Activated naive CD4-positive, alpha-beta T cell treated with anti-CD3 and anti-CD28 coated beads for 36 hours (primary cell): ENCODE data around the gene FGF12. TPM values are rescaled to one million over a fixed set of nuclear protein-coding genes. Genes with fewer than 3 reads are reported as not detected.

Experiments used
- CTCF ChIA-PET: fragments of 350-600 bp; sonication (Branson Sonifier 250); formaldehyde crosslinking; loops from one replicate; lab custom pipeline; 2021; ENCODE audit warnings: antibody characterized with exemption; lab: Charles Lee
- DNase-seq: peaks from one replicate; pipeline ENCODE4 v3.0.0-alpha.2; 2020
- H3K27ac Mint-ChIP-seq: one replicate; pipeline ENCODE4 v1.8.0; 2021; ENCODE audit warnings: mild to moderate bottlenecking, mixed read lengths
- H3K27me3 Mint-ChIP-seq: one replicate; pipeline ENCODE4 v1.8.0; 2021; ENCODE audit warnings: low read depth, mixed read lengths
- H3K36me3 Mint-ChIP-seq: one replicate; pipeline ENCODE4 v1.8.0; 2021; ENCODE audit warnings: low read depth, mixed read lengths
- H3K4me1 Mint-ChIP-seq: one replicate; pipeline ENCODE4 v1.8.0; 2021; ENCODE audit warnings: low read depth, mixed read lengths
- H3K4me3 Mint-ChIP-seq: one replicate; pipeline ENCODE4 v1.8.0; 2021; ENCODE audit warnings: mild to moderate bottlenecking, moderate library complexity, mixed read lengths
- H3K9me3 Mint-ChIP-seq: one replicate; pipeline ENCODE4 v1.8.0; 2021; ENCODE audit warnings: mixed read lengths
- intact Hi-C: fragments of 100-400 bp; cut with micrococcal nuclease; formaldehyde crosslinking; loops from one replicate; pipeline ENCODE4 v1.15.1; 2023
- total RNA-seq, 2 experiments: library from RNA; stranded (reverse); gene quantifications; one replicate each; pipeline ENCODE4 v1.2.3, GENCODE V29; 2021

The FGF12 gene
- total RNA-seq, 2 experiments from 2014 or later = not detected

DNA sequence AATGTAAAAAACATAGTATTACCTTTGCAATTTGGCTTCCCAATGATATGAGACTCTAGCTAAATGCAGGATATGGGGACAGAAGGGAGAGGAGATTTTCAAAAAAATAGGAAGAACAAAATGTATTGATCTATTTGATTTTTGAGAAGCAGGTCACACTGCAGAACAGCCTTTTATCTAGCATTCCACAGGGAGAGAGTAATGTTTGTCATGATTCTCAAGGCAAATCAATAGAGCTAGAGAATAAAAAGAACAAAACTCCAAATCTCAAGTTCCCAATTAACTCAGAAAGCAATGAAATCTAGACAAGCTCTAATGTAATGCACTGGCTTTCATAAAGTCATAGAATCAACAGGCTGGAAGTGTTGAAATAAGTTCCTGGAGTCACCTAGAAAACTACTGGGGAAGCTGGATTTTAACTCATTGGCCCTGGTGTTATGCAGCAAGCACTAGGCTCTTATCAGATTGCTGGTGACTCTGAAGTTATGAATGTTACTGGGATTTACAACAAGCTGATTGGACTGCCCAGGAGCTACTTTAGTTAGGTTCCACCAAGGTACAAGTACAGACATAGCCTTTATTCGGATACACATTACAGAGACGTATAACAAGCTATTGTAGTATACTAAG is 442.8 kb downstream of the FGF12 start:
- Mint-ChIP-seq H3K36me3 (no peaks in the 10 kb centered on the region), H3K4me1 (no peaks in the 10 kb centered on the region), H3K4me3 (no peak overlapping the region), H3K9me3 (no peaks in the 10 kb centered on the region), H3K27ac (no peak overlapping the region), H3K27me3 (no peaks in the 10 kb centered on the region)
- intact Hi-C loops = no loop called here
- no peak for DNase-seq
- CTCF ChIA-PET = no interaction called here

DNA sequence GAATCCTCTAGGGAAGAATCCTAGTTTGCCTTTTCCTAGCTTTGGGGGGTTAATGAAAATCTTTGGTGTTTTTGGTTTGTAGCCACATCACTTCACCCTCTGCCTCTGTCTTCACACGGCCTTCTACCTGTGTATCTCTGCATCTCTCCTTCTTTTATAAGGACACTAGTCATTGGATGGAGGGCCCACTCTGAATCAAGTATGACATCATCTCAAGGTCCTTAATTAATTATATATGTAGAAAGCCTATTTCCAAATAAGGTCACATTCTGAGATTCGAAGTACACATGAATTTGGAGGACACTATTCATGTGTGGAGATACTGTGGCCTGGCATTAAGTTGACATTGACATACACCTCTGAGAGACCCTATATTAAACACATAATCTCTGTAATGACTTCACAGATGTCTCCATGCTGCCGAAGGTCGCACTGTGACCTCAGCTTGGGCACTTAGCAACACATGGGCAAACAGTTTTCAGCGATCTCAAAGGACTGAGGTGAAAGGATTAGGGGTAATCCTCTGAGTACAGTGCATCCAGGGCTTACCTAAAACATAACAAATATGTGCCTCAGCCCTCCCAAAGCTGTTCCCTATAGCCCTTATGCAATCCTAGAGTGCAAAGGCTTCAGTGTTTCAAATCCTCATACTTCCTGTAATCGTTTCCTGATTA is 446.0 kb downstream of the FGF12 start:
- CTCF ChIA-PET = no interaction called here

DNA sequence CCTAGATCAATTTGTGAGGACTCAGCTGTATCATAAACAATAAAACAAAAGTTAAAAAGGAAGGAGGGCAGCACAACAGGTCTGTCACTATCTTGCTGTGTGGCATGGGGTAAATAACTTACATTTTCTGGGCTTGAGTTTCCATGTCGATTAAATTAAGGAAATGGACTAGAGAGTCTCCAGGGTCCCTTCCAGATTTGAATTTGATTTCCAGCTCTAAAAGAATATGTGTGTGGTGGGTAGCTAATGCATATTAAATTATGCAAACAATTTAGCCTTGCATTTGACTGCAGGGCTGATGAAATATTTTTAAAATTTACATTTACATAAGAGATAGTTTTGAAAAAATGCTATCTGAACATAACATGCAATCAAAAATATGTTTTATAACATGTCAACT is 447.7 kb downstream of the FGF12 start:
- no peaks in the 10 kb centered on the region for H3K9me3 Mint-ChIP-seq
- H3K27me3 Mint-ChIP-seq = no peaks in the 10 kb centered on the region
- no peak for DNase-seq
- no peaks in the 10 kb centered on the region for H3K4me1 Mint-ChIP-seq
- intact Hi-C loops = no loop called here
- H3K4me3 Mint-ChIP-seq = no peak overlapping the region
- no peaks in the 10 kb centered on the region for H3K36me3 Mint-ChIP-seq
- H3K27ac Mint-ChIP-seq = no peak overlapping the region
- CTCF ChIA-PET = no interaction called here

More for the DNA sequence above, 446.0 kb downstream of the FGF12 start:
- Mint-ChIP-seq H3K36me3 (no peaks in the 10 kb centered on the region), H3K4me3 (no peak overlapping the region), H3K9me3 (no peaks in the 10 kb centered on the region), H3K4me1 (no peaks in the 10 kb centered on the region), H3K27ac (no peak overlapping the region), H3K27me3 (no peaks in the 10 kb centered on the region)
- intact Hi-C loops = no loop called here
- no peak for DNase-seq

DNA sequence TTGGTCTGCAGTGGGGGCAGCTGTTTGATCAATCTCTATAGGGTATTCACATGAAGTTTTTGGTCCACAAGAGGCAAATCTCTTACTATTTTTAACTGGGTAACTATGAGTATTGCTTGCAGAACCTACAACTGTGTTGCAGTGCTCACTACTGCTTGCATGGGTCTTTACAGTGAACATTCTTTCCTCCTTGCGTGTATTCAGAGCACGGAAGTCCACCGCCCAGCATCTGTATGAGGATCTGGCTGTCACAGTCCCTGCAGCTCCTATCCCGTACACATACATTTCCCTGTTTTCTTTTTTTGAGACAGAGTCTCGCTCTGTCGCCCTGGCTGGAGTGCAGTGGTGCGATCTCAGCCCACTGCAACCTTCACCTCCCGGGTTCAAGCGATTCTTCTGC is 449.9 kb downstream of the FGF12 start:
- Mint-ChIP-seq H3K4me3 (no peak overlapping the region), H3K36me3 (no peaks in the 10 kb centered on the region), H3K27me3 (no peaks in the 10 kb centered on the region), H3K27ac (no peak overlapping the region), H3K4me1 (no peaks in the 10 kb centered on the region), H3K9me3 (no peaks in the 10 kb centered on the region)
- DNase-seq = no peak
- CTCF ChIA-PET = no interaction called here
- intact Hi-C loops = no loop called here

DNA sequence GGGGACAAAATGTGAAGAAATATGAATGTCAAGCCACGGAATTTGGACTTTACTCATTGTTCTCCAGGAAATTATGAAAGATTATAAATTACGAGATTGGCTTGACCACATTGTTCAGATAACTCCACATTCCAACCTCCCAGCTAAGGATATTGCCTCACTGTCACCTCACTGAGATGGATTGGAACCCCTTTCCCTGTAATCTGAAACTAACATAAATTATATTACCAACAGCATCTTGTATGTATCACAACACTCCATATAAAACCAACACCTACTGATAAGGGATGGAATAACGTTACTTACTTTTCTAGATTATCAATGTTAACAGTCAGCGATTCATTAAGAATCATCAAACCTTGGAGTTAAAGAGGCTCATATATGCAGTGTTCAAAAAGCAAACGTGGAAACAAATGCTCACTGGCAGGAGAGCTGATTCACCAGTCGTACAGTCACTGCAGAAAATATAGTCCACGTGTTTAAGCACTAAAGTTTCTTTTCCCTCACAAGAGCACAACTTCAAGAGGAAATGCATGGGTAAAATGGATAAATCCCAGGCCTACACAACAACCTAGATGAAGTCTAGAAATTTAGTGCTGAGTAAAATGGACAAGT is 451.5 kb downstream of the FGF12 start:
- CTCF ChIA-PET = interaction anchor here (0.6 kb wide), 1 partner anchor 127 kb away, joined by 4 read pairs; no protein-coding TSS in a partner anchor
- Mint-ChIP-seq H3K27ac (no peak overlapping the region), H3K27me3 (no peaks in the 10 kb centered on the region), H3K4me1 (no peaks in the 10 kb centered on the region), H3K4me3 (no peak overlapping the region), H3K9me3 (no peaks in the 10 kb centered on the region), H3K36me3 (no peaks in the 10 kb centered on the region)
- intact Hi-C loops = no loop called here
- no peak for DNase-seq

DNA sequence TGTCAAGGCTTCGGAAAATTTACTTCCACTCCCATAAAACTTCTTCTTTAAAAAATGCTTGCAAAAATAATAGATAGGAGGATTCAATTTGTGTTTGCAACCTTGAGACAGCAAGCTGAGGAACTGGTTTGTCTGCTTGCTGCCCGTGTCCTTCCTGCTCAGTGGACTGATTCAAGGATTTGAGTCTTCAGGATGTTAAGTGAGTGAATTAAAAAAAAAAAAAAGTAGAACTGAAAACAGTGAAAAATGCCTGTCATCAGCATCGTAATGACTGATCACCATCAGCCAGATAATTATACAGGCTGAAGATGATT is 453.7 kb downstream of the FGF12 start:
- Mint-ChIP-seq H3K27ac (no peak overlapping the region), H3K36me3 (no peaks in the 10 kb centered on the region), H3K4me1 (no peaks in the 10 kb centered on the region), H3K27me3 (no peaks in the 10 kb centered on the region), H3K4me3 (no peak overlapping the region), H3K9me3 (no peaks in the 10 kb centered on the region)
- no peak for DNase-seq
- CTCF ChIA-PET = no interaction called here
- intact Hi-C loops = no loop called here

DNA sequence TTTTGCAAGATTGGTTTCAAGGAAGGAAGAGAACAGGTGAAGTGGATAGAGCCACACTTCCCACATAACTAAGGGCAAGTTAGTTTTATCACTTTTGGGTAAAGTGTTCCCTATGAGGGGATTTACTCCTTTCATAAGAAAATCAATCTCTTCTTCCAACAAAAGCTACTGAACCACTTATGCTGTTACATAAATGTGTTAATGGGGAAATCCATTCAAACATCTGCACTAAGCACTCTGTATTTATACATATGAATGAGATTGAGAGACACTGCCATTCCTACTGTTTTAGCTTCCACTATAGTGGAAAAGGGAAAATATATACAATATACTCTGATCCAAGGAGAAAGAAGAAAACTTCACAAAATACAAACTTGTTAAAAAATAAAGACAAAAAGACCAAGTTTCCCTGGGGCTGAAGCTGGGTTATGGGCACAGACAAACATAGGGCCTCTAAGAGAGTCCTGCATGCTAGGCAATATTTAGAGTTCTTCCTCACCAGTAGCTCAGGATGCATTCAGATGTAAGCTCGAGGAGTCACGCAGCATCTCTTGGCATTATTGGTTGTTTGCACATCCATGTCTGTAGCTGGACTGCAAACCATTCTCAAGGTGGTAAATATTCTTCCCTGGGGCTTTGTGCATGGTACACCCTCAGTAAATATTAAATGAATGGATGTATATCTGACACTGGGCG is 454.2 kb downstream of the FGF12 start:
- Mint-ChIP-seq H3K36me3 (no peaks in the 10 kb centered on the region), H3K4me1 (no peaks in the 10 kb centered on the region), H3K27me3 (no peaks in the 10 kb centered on the region), H3K27ac (no peak overlapping the region), H3K4me3 (no peak overlapping the region), H3K9me3 (no peaks in the 10 kb centered on the region)
- CTCF ChIA-PET = no interaction called here
- no peak for DNase-seq
- intact Hi-C loops = no loop called here

DNA sequence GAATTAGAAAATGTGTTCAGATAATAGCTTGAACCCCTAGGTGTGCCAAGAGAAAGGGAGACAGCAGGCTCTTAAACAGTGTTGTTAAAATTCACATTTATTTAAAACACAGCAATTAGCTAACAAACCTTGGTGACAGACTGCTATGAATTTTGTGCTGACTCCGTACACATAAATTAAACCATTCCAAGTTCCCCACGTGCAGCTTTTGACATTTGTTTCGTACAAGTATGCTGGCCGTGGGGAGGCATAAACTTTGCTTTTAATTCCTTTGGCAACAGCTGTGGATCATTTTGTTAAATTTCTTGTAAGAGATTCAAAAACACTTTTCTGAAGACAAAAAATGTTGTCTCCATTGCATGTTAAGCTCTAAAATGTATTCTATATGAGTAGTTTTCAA is 465.3 kb downstream of the FGF12 start:
- H3K4me1 Mint-ChIP-seq = no peaks in the 10 kb centered on the region
- no peaks in the 10 kb centered on the region for H3K27me3 Mint-ChIP-seq

DNA sequence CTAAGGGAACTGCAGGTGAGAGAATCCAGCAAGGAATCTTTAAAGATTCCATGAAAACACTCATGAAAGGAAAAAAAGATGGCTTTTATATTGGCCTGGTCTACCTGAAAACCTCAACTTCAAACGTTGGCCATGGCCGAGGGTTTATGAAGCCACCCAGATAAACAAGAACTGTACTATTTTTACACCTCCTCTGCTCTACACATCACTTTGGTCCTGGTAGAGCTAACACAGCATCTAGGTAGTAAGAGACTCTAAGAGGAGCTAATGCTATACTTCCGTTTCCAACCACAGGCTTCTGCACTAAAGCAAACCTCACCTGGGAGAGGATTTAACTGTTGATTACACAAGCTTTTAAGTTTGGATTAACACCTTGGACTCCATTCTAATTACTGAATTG is 466.2 kb downstream of the FGF12 start:
- CTCF ChIA-PET = no interaction called here
- intact Hi-C loops = no loop called here
- H3K9me3 Mint-ChIP-seq = no peaks in the 10 kb centered on the region
- no peaks in the 10 kb centered on the region for H3K4me1 Mint-ChIP-seq
- no peak for DNase-seq
- H3K4me3 Mint-ChIP-seq = no peak overlapping the region
- H3K27me3 Mint-ChIP-seq = no peaks in the 10 kb centered on the region
- H3K27ac Mint-ChIP-seq = no peak overlapping the region
- no peaks in the 10 kb centered on the region for H3K36me3 Mint-ChIP-seq

More for the DNA sequence above, 465.3 kb downstream of the FGF12 start:
- CTCF ChIA-PET = interaction anchor here (0.7 kb wide), 1 partner anchor 438 kb away, joined by 3 read pairs; no protein-coding TSS in a partner anchor
- intact Hi-C loops = no loop called here
- Mint-ChIP-seq H3K9me3 (no peaks in the 10 kb centered on the region), H3K4me3 (no peak overlapping the region), H3K27ac (no peak overlapping the region), H3K36me3 (no peaks in the 10 kb centered on the region)
- no peak for DNase-seq

DNA sequence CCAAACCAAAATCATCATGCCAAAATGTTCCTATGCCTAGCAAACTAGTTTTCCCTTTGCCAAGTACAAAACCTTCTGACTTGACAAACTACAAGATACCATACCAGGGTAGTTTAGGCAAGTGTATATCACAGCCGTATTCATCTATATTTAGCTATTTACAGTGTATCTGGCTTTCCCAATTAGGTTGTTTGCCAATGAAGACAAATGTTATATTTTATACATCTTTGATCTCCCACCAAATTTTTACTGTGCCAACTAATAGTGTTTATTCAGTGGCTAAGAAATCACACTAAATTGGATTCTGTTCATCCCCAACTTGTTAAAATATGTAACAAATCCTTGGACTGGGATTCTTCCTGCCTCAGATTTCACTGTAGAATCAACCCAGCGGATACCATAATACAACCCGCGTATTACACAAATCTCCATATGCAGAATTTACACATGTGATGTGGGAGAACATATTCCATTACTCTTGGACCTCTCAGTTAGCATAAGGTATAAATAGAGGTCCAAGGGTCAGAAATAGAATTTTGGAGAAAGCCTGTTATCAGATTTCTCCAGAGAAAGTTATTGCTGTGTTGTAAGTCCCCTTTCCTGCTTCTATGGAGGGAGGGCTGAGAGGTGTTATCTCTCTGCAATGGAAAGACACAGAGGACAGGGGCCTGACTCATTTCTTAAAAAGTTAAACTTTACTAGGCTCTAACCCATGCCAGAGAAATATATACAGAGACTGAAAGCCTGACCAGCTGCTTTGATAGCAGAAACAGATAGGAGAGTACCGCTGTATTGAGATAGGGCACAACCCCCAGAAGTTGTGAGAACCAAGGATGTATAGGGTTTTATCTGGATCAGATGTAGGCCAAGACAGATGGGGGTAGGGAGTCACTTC is 467.0 kb downstream of the FGF12 start:
- CTCF ChIA-PET = no interaction called here
- Mint-ChIP-seq H3K4me3 (no peak overlapping the region), H3K27ac (no peak overlapping the region), H3K9me3 (no peaks in the 10 kb centered on the region), H3K27me3 (no peaks in the 10 kb centered on the region), H3K4me1 (no peaks in the 10 kb centered on the region), H3K36me3 (no peaks in the 10 kb centered on the region)
- intact Hi-C loops = no loop called here
- DNase-seq = no peak

DNA sequence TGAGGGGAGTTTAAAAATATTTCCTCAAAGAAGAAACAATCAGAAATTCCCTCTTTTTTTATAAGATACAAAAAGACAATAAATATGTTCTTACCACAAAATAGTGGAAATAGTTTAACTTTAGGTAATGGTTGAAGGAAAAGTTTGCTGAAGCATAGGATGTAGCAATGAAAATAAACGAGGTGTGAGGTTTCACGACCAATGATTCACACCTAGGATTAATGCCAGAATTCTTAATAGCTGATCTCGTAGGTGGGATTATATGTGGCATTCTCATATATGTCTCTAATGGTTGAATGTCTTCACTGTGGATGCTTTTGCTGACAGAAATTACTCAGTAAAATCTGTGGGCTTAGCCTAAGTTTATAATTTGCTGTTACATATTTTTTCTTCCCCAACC is 467.7 kb downstream of the FGF12 start:
- no peak for DNase-seq
- no peaks in the 10 kb centered on the region for H3K4me1 Mint-ChIP-seq
- H3K9me3 Mint-ChIP-seq = no peaks in the 10 kb centered on the region
- H3K36me3 Mint-ChIP-seq = no peaks in the 10 kb centered on the region
- intact Hi-C loops = no loop called here
- CTCF ChIA-PET = no interaction called here
- no peak overlapping the region for H3K4me3 Mint-ChIP-seq
- no peak overlapping the region for H3K27ac Mint-ChIP-seq
- H3K27me3 Mint-ChIP-seq = no peaks in the 10 kb centered on the region

DNA sequence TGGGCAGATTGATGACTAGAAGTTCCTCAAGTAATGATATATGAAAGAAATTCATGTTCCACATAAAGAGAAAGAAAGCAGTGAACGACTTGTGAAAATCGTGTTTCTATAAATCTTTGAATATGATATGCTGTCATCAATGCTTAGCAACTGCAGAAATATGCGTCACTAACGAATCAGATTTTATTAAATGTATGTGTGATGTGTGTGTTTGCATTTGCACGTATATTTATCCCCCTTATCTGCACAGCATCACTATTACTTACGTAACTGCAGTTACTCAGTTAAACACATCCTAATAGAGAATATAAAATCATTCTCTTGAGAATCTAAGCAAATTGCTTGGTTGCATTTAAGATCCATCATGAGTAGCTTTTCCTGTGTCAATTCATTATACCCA is 468.6 kb downstream of the FGF12 start:
- Mint-ChIP-seq H3K9me3 (no peaks in the 10 kb centered on the region), H3K27me3 (no peaks in the 10 kb centered on the region), H3K4me1 (no peaks in the 10 kb centered on the region), H3K27ac (no peak overlapping the region), H3K36me3 (no peaks in the 10 kb centered on the region), H3K4me3 (no peak overlapping the region)
- CTCF ChIA-PET = no interaction called here
- no peak for DNase-seq
- intact Hi-C loops = no loop called here
